Heart right ventricle (tissue), 16 donors: ENCODE measurements around the gene PHRF1. TPM values are rescaled to one million over a fixed set of nuclear protein-coding genes. Genes with fewer than 3 reads are reported as not detected.

Source experiments
- ATAC-seq, 8 donors: fragments of 200-7000 bp; cut with Tn5 transposase; one replicate each; pipeline ENCODE4 v1.9.1; 2020; ENCODE audit warnings: mild to moderate bottlenecking in 8 of 8, moderate library complexity in 8 of 8, moderate number of reproducible peaks in 1 of 8
- DNase-seq, 2 donors: peaks; one replicate each; pipeline ENCODE4 v3.0.0-alpha.2; 2020
- H3K27ac ChIP-seq, 10 donors: fragments of 200-600 bp; sonication (generic) in 2 of 10; one replicate each; pipeline versions ENCODE4 v1.5.0 to v1.8.0; 2020 to 2022; ENCODE audit warnings: mild to moderate bottlenecking in 3 of 10
- H3K27me3 ChIP-seq, 7 donors: fragments of 200-600 bp; one replicate each; pipeline ENCODE4 v1.8.0; 2021 to 2022; ENCODE audit warnings: mild to moderate bottlenecking in 2 of 7
- H3K36me3 ChIP-seq, 9 donors: fragments of 200-600 bp; sonication (generic) in 1 of 9; one replicate each; pipeline versions ENCODE4 v1.5.0 to v1.8.0; 2020 to 2022; ENCODE audit warnings: mild to moderate bottlenecking in 2 of 9
- H3K4me1 ChIP-seq, 9 donors: fragments of 200-600 bp; sonication (generic) in 1 of 9; one replicate each; pipeline versions ENCODE4 v1.5.0 to v1.8.0; 2020 to 2022; ENCODE audit warnings: mild to moderate bottlenecking in 4 of 9
- H3K4me3 ChIP-seq, 10 donors: fragments of 200-600 bp; sonication (generic) in 2 of 10; one replicate each; pipeline versions ENCODE4 v1.5.0 to v1.8.0; 2020 to 2022; ENCODE audit warnings: mild to moderate bottlenecking in 7 of 10, moderate library complexity in 2 of 10
- H3K9me3 ChIP-seq, 11 donors: fragments of 200-600 bp in 10 of 11; sonication (generic) in 2 of 11; one replicate each; pipeline versions ENCODE4 v1.5.0 to v1.8.0; 2013 to 2022; ENCODE audit warnings: mild to moderate bottlenecking in 2 of 11, control low read depth in 1 of 11, moderate library complexity in 1 of 11
- CTCF ChIP-seq, 9 donors: fragments of 200-600 bp; sonication (generic) in 2 of 9; IDR thresholded peaks; one replicate each; pipeline versions ENCODE4 v1.5.0 to v1.8.0; 2021 to 2022; ENCODE audit warnings: antibody characterized with exemption in 9 of 9, mild to moderate bottlenecking in 5 of 9, moderate library complexity in 1 of 9
- WGBS, 2 donors: extraction: QIAGEN DNeasy Blood & Tissue Kit; methylation state at CpG; one replicate each; pipeline ENCODE4 v1.1.7; 2013; ENCODE audit warnings: inconsistent platforms in 1 of 2; 5-methylcytosine and 5-hydroxymethylcytosine counted together
- intact Hi-C, 10 donors: fragments of 100-400 bp; cut with DNase I; formaldehyde crosslinking; loops; one replicate each; pipeline versions ENCODE4 v1.11.1 to v1.14.2; 2022
- polyA plus RNA-seq, 2 donors: library from polyadenylated mRNA; stranded (reverse); fragments of 200-250 nt; gene quantifications; one replicate each; pipeline ENCODE4 v1.2.3, GENCODE V29; 2013
- total RNA-seq, 10 donors: library from RNA; stranded (reverse); fragmentation: NEBNext Ultra II Directional in 3 of 10; extraction: Animal tissue kit (Norgen Biotek cat#: 25700) in 3 of 10; gene quantifications; one replicate each; pipeline versions ENCODE4 v1.2.1 to v1.2.4, GENCODE V29; 2021 to 2023
- donor health status: Arrhythmogenic right ventricular cardiomyopathy.
- donor health status: ischemic (EF 13 %, LVEDD 7.1; RV severe dilation, severe dysfunction).
- donor health status: healthy with polysubstance abuse.
- donor health status: DM: no; HTN: yes; CAD: no.
- donor health status: DM: no; HTN: no; CAD: no.
- donor health status: ischemic (EF 25% LVEDD 6.9; RV normal size, moderate dysfunction).
- donor health status: ischemic (EF 25% LVEDD 5.7; RV mildly dilated, moderate dysfunction).
- donor health status: healthy.
- donor health status: DM: yes; HTN: yes; CAD: no.
- donor health status: Ischemic cardiomyopathy.
- donor health status: ischemic (EF 35%, LVEDD 5.7; RV mildly dilated, moderate dysfunction).
- donor health status: nonischemic (EF 11% LVEDD 7.7; RV severe dilation, severe dysfunction).
- donor health status: DM: yes; HTN: yes; CAD: no.
- donor health status: PGD.
- donor health status: ischemic (EF 29% LVEDD 5.4; RV normal size, mild dysfunction).
- donor health status: nonischemic (EF 23%, LVEDD 6.1; RV moderate dilation, normal function).

Gene PHRF1
- total and polyA plus RNA-seq, 12 donors = 10.5 to 23.0 (median 18.5) TPM

- WGBS, 2 donors = 92 to 95% methylated on average over 10 of the region's 10 CpGs
- H3K4me3 ChIP-seq = no peak overlapping the region
- H3K27me3 ChIP-seq = no peaks in the 10 kb centered on the region
- no peak overlapping the region for H3K27ac ChIP-seq
- intact Hi-C loops = no loop called here
- H3K36me3 ChIP-seq = peaks cover 4 to 100% (median 66%) of the 10 kb centered on the region in 9 donors
- H3K4me1 ChIP-seq = no peaks in the 10 kb centered on the region
- ATAC-seq (no peak), DNase-seq (no peak)
- TF ChIP-seq CTCF (IDR thresholded peaks at IDR 0.05) = no peak
- H3K9me3 ChIP-seq = no peaks in the 10 kb centered on the region
These were observed 19.1 kb downstream of the PHRF1 start for GRCh38 chr11:595400-595799.

GRCh38 chr11:596374-596773 lies 20.1 kb downstream of the PHRF1 start:
- Histone ChIP-seq H3K27ac (no peak overlapping the region), H3K27me3 (no peaks in the 10 kb centered on the region), H3K4me3 (no peak overlapping the region), H3K4me1 (no peaks in the 10 kb centered on the region), H3K36me3 (peaks cover 4 to 100% (median 65%) of the 10 kb centered on the region in 9 donors), H3K9me3 (no peaks in the 10 kb centered on the region)
- TF ChIP-seq CTCF (IDR thresholded peaks at IDR 0.05) = no peak
- intact Hi-C loops = no loop called here
- no peak for DNase-seq
- WGBS, 2 donors = 88 to 94% methylated on average over 10 of the region's 10 CpGs
- no peak for ATAC-seq

GRCh38 chr11:597166-597725 lies 21.0 kb downstream of the PHRF1 start:
- 87 to 89% methylated on average over 29 of the region's 29 CpGs for WGBS, 2 donors
- H3K9me3 ChIP-seq = no peaks in the 10 kb centered on the region

GRCh38 chr11:598005-598680 lies 21.9 kb downstream of the PHRF1 start:
- H3K27me3 ChIP-seq = no peaks in the 10 kb centered on the region
- H3K9me3 ChIP-seq = no peaks in the 10 kb centered on the region
- no peak overlapping the region for H3K27ac ChIP-seq
- intact Hi-C loops = no loop called here
- no peak for TF ChIP-seq CTCF (IDR thresholded peaks at IDR 0.05)
- 92 to 94% methylated on average over 28 to 30 of the region's 30 CpGs for WGBS, 2 donors
- H3K4me3 ChIP-seq = no peak overlapping the region
- peak in 2 of 8 donors; percentile 7 to 24 for ATAC-seq
- DNase-seq = no peak
- H3K4me1 ChIP-seq = no peaks in the 10 kb centered on the region
- H3K36me3 ChIP-seq = peaks cover 4 to 100% (median 64%) of the 10 kb centered on the region in 9 donors

More at GRCh38 chr11:597166-597725, 21.0 kb downstream of the PHRF1 start:
- intact Hi-C loops = no loop called here
- Histone ChIP-seq H3K27me3 (no peaks in the 10 kb centered on the region), H3K36me3 (peaks cover 4 to 100% (median 69%) of the 10 kb centered on the region in 9 donors), H3K27ac (no peak overlapping the region), H3K4me1 (no peaks in the 10 kb centered on the region), H3K4me3 (no peak overlapping the region)
- no peak for TF ChIP-seq CTCF (IDR thresholded peaks at IDR 0.05)
- ATAC-seq (peak in 2 of 8 donors; percentile 8 to 14), DNase-seq (no peak)
